Measurements from ENCODE around the gene DGKA. TPM values are rescaled to one million over a fixed set of nuclear protein-coding genes. Genes with fewer than 3 reads are reported as not detected.
"Not testable (repeated sequence)": the region's sequence is repeated elsewhere in the genome, so short reads cannot be mapped to it uniquely, and the experiment has no call there.

DGKA gene
- polyA plus RNA-seq, 1 experiment, result 56.2 TPM

DNA sequence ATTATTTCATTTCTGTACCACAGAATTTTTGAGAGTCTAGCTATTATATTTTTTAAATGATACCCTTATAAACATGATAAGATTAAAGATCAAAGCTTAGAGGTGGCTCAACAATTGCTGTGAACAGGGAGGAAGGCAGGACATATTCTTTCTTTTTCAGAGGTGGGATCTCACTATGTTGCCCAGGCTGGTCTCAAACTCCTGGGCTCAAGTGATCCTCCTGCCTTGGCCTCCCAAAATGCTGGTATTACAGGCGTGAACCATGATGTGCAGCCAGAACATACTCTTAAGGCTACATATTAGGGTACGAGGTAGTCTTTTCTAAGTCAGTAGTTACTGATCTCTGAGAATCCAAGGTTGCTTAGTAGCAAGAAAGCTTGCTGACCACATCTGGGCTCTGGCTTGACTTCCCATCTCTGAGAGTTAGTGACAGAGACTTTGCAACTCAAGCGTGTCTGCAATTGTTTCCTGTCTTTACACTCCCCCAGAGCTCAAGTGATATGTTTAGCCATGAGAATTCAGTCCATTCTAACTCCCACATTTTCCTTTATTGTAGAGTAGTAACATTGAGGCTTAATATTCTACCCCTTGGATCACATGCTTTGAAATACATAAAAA is 51.5 kb downstream of the DGKA start:
- Histone ChIP-seq H3K27me3 (ENCODE audit: control insufficient read depth, insufficient read depth, low read length) (no peaks in the 10 kb centered on the region), H3K4me3 (ENCODE audit: low read depth, low read length) (no peak overlapping the region), H3K36me3 (ENCODE audit: control insufficient read depth, insufficient read depth, low read length) (peaks cover 9% of the 10 kb centered on the region)
- CTCF ChIA-PET, result interaction anchor here (0.6 to 5.3 kb wide), 3 partner anchors 14 to 655 kb away, joined by 3 to 52 read pairs (median 4); partner anchors contain the start of gene SUOX
- DNase-seq (ENCODE audit: low read depth), result no peak
- TF ChIP-seq, protein P1, sequence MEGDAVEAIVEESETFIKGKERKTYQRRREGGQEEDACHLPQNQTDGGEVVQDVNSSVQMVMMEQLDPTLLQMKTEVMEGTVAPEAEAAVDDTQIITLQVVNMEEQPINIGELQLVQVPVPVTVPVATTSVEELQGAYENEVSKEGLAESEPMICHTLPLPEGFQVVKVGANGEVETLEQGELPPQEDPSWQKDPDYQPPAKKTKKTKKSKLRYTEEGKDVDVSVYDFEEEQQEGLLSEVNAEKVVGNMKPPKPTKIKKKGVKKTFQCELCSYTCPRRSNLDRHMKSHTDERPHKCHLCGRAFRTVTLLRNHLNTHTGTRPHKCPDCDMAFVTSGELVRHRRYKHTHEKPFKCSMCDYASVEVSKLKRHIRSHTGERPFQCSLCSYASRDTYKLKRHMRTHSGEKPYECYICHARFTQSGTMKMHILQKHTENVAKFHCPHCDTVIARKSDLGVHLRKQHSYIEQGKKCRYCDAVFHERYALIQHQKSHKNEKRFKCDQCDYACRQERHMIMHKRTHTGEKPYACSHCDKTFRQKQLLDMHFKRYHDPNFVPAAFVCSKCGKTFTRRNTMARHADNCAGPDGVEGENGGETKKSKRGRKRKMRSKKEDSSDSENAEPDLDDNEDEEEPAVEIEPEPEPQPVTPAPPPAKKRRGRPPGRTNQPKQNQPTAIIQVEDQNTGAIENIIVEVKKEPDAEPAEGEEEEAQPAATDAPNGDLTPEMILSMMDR (IDR thresholded peaks at IDR 0.05; ENCODE audit: insufficient read depth, low read depth, low read length), result no peak
- POLR2A ChIA-PET, result no interaction called here

DNA sequence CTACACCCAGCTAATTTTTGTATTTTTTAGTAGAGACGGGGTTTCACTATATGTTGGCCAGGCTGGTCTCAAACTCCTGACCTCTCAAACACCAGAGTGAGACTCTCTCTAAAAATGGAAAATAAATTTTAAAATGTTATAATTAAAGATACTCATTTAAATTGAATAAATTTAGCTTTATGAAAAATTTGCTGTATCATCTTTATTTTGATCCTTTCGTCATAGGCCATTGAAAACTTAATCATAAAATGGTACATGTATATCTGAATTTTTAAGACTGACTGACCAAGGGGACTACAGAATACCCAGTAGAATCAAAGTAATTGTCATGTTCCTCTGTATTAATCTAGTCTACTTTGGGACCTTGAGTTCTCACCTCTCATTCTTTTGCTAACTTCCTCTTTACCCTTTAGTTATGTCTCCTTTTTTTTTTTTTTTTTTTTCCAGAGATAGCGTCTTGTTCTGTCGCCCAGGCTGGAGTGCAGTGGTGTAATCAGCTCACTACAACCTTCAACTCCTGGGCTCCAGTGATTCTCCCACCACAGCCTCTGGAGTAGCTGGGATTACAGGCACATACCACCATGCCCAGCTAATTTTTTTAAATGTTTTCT is 52.4 kb downstream of the DGKA start:
- H3K36me3 ChIP-seq (ENCODE audit: control insufficient read depth, insufficient read depth, low read length), result peaks cover 9% of the 10 kb centered on the region
- TF ChIP-seq, protein P1 (IDR thresholded peaks at IDR 0.05; ENCODE audit: insufficient read depth, low read depth, low read length), result no peak
- no peak for DNase-seq (ENCODE audit: low read depth)
- no peaks in the 10 kb centered on the region for H3K27me3 ChIP-seq (ENCODE audit: control insufficient read depth, insufficient read depth, low read length)
- no peak overlapping the region for H3K4me3 ChIP-seq (ENCODE audit: low read depth, low read length)
- POLR2A ChIA-PET, result no interaction called here
- CTCF ChIA-PET, result interaction anchor here (1.2 to 5.3 kb wide), 2 partner anchors 13 to 245 kb away, joined by 4 to 52 read pairs; partner anchors contain the start of gene SUOX

DNA sequence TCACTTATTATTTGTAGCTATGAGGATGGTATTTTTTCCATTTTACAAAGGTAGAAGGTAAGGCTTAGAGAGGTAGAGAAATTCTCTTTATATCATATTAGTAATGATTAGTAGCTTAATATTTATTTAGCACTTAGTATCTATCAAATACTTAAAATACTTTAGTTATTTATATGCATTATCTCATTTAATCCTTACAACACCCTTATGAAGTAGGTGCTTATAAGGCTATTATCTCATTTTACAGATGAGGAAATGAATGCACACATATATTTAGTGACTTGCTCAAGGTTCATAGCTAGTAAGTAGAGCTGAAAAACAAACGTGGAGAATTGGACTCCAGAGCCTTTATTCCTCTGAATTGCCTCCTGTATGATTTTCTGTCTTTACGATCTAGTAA is 53.9 kb downstream of the DGKA start:
- Histone ChIP-seq H3K4me3 (ENCODE audit: low read depth, low read length) (no peak overlapping the region), H3K27me3 (ENCODE audit: control insufficient read depth, insufficient read depth, low read length) (no peaks in the 10 kb centered on the region), H3K36me3 (ENCODE audit: control insufficient read depth, insufficient read depth, low read length) (peaks cover 10% of the 10 kb centered on the region)
- DNase-seq (ENCODE audit: low read depth), result no peak
- TF ChIP-seq, protein P1 (IDR thresholded peaks at IDR 0.05; ENCODE audit: insufficient read depth, low read depth, low read length), result no peak
- ChIA-PET POLR2A (interaction anchor here (0.6 to 1.4 kb wide), 2 partner anchors 11 to 242 kb away, joined by 3 to 5 read pairs; partner anchors contain the start of gene RAB5B), CTCF (interaction anchor here (1.1 to 5.3 kb wide), 4 partner anchors 11 to 59 kb away, joined by 3 to 52 read pairs (median 6); partner anchors contain the start of genes RAB5B and SUOX)

DNA sequence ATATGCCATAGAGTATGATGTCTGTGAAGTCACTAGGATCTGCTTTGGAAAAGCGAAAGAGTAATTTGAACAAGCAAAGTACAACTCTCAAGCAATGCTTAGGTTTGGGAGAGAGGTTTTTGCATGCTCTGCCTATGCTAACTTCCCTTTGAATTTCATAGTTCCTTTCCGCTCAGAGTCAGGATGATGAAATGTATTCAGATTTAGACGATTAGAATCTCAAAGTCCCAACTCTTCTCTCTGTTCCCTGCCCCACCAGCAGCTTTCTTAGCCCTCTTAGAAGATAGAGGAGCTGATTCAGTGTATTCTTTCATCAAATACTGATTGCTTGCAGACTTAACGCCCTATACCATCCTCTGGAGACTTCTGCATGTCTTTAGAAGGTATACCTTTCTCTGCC is 54.4 kb downstream of the DGKA start:
- POLR2A ChIA-PET, result interaction anchor here (0.6 to 1.4 kb wide), 2 partner anchors 11 to 243 kb away, joined by 3 to 5 read pairs; partner anchors contain the start of gene RAB5B
- no peak overlapping the region for H3K4me3 ChIP-seq (ENCODE audit: low read depth, low read length)
- DNase-seq (ENCODE audit: low read depth), result no peak
- H3K27me3 ChIP-seq (ENCODE audit: control insufficient read depth, insufficient read depth, low read length), result no peaks in the 10 kb centered on the region
- peaks cover 10% of the 10 kb centered on the region for H3K36me3 ChIP-seq (ENCODE audit: control insufficient read depth, insufficient read depth, low read length)
- CTCF ChIA-PET, result interaction anchor here (1.1 to 5.3 kb wide), 4 partner anchors 11 to 59 kb away, joined by 3 to 52 read pairs (median 6); partner anchors contain the start of genes RAB5B and SUOX
- TF ChIP-seq, protein P1 (IDR thresholded peaks at IDR 0.05; ENCODE audit: insufficient read depth, low read depth, low read length), result no peak

DNA sequence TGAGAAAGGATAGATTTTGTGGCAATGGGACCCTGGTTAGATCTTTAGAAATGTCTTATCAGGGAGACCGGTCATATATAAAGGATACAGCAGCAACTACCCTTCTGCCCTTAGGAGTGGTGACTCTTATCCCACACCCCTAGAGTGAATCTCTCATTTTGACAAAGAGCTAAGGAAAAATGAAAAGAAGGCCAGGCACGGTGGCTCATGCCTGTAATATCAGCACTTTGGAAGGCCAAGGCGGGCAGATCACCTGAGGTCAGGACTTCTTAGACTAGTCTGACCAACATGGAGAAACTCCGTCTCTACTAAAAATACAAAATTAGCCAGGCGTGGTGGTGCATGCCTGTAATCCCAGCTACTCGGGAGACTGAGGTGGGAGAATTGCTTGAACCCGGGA is 55.0 kb downstream of the DGKA start:
- CTCF ChIA-PET, result interaction anchor here (0.7 to 5.3 kb wide), 5 partner anchors 11 to 46 kb away, joined by 3 to 52 read pairs (median 5); partner anchors contain the start of genes RAB5B and SUOX
- POLR2A ChIA-PET, result not testable (repeated sequence)

More for the DNA sequence above, 55.0 kb downstream of the DGKA start:
- not testable (repeated sequence) for DNase-seq (ENCODE audit: low read depth); H3K27me3 ChIP-seq (ENCODE audit: control insufficient read depth, insufficient read depth, low read length); H3K4me3 ChIP-seq (ENCODE audit: low read depth, low read length)
- H3K36me3 ChIP-seq (ENCODE audit: control insufficient read depth, insufficient read depth, low read length), result peaks cover 13% of the 10 kb centered on the region

Data from BJ (cell line).